ENCODE measurements around the gene DCLK2.

DNA sequence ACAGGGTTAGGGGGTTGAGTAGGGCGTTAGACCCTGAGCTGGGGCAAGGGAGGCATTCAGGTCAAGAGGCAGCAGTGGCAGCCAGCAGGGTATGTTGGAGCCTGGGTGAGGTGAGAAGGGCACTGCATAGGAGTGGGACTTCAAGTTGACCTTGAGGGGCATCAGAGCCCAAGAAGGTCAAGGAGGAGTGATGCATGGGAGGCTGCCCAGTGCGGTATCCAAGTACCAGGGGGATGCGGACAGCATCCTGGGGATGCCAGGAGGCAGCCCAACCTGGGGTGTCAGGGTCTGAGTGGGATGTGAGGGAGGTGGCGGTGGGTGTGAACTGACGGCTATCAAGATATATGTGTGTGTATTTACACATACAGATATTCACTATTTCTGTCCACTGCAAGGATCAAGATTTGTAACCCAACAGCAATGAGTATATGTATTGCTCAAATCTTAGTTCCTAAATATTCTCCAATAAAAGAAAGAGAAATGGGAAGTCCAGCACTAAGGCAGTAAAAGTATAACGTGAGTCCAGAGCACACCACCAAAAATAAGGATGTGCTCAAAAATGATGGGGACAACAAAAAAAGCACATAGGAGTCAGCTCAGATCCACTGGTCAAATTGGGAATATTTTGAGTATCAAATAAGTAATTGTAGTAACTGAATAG, 9.8 kb upstream of the DCLK2 start:
- TF ChIP-seq, protein P1, sequence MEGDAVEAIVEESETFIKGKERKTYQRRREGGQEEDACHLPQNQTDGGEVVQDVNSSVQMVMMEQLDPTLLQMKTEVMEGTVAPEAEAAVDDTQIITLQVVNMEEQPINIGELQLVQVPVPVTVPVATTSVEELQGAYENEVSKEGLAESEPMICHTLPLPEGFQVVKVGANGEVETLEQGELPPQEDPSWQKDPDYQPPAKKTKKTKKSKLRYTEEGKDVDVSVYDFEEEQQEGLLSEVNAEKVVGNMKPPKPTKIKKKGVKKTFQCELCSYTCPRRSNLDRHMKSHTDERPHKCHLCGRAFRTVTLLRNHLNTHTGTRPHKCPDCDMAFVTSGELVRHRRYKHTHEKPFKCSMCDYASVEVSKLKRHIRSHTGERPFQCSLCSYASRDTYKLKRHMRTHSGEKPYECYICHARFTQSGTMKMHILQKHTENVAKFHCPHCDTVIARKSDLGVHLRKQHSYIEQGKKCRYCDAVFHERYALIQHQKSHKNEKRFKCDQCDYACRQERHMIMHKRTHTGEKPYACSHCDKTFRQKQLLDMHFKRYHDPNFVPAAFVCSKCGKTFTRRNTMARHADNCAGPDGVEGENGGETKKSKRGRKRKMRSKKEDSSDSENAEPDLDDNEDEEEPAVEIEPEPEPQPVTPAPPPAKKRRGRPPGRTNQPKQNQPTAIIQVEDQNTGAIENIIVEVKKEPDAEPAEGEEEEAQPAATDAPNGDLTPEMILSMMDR (IDR thresholded peaks at IDR 0.05; ENCODE audit: low read depth, low read length): no peak
- no peak for TF ChIP-seq EZH2phosphoT487 (IDR thresholded peaks at IDR 0.05; ENCODE audit: low read depth)

Measured in OCI-LY3 (cell line).